Lower lobe of right lung (tissue), 2 donors: Measurements from ENCODE around the gene HSPB6. TPM values are rescaled to one million over a fixed set of nuclear protein-coding genes. Genes with fewer than 3 reads are reported as not detected.

Experiments
- ATAC-seq, 2 donors: fragments of 200-7000 bp; cut with Tn5 transposase; one replicate each; pipeline ENCODE4 v1.9.1; 2020 to 2022; ENCODE audit warnings: mild to moderate bottlenecking in 2 of 2, moderate library complexity in 2 of 2
- DNase-seq: peaks from one replicate; pipeline ENCODE4 v3.0.0-alpha.2; 2020
- H3K27ac ChIP-seq: fragments of 200-600 bp; one replicate; pipeline ENCODE4 v1.8.0; 2022
- H3K27me3 ChIP-seq: fragments of 200-600 bp; one replicate; pipeline ENCODE4 v1.8.0; 2022; ENCODE audit warnings: low read depth
- H3K36me3 ChIP-seq: fragments of 200-600 bp; one replicate; pipeline ENCODE4 v1.8.0; 2022; ENCODE audit warnings: mild to moderate bottlenecking
- H3K4me1 ChIP-seq: fragments of 200-600 bp; one replicate; pipeline ENCODE4 v1.8.0; 2022
- H3K4me3 ChIP-seq: fragments of 200-600 bp; one replicate; pipeline ENCODE4 v1.8.0; 2022; ENCODE audit warnings: mild to moderate bottlenecking
- H3K9me3 ChIP-seq: fragments of 200-600 bp; one replicate; pipeline ENCODE4 v1.8.0; 2022
- intact Hi-C: fragments of 100-400 bp; cut with DNase I; formaldehyde crosslinking; loops from one replicate; pipeline ENCODE4 v1.11.0; 2022
- total RNA-seq: library from RNA; stranded (reverse); fragmentation: NEBNext Ultra II Directional; extraction: Animal tissue kit (Norgen Biotek cat#: 25700); gene quantifications from one replicate; pipeline ENCODE4 v1.2.1, GENCODE V29; 2021
- TF ChIP-seq, protein P1 (sequence below): fragments of 200-600 bp; IDR thresholded peaks from one replicate; pipeline ENCODE4 v1.8.0; 2022; ENCODE audit warnings: antibody characterized with exemption, mild to moderate bottlenecking
- donor health status: DM: no; HTN: yes; CAD: no; lungs with severe emphysema.

The HSPB6 gene
- total RNA-seq, 1 donor from 2014 or later, result 29.4 TPM

DNA sequence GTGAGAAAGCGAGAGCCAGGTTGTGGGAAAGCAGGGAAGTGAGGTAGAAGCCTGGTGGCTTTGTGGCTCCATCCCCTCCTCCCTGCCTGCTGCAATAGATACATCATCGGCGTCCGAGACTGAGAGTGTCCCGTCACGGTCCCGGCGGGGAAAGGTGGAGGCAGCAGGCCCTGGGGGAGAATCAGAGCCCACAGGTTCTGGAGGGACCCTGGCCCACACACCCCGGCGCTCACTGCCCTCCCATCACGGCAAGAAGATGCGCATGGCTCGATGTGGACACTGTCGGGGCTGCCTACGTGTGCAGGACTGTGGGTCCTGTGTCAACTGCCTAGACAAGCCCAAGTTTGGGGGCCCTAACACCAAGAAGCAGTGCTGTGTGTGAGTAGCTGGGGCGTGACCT lies 33.9 kb downstream of the HSPB6 start:
- H3K36me3 ChIP-seq, result peaks cover 77% of the 10 kb centered on the region
- ATAC-seq (no peak), DNase-seq (no peak)
- no peak overlapping the region for H3K4me3 ChIP-seq
- peaks cover 15% of the 10 kb centered on the region for H3K4me1 ChIP-seq
- TF ChIP-seq, protein P1, sequence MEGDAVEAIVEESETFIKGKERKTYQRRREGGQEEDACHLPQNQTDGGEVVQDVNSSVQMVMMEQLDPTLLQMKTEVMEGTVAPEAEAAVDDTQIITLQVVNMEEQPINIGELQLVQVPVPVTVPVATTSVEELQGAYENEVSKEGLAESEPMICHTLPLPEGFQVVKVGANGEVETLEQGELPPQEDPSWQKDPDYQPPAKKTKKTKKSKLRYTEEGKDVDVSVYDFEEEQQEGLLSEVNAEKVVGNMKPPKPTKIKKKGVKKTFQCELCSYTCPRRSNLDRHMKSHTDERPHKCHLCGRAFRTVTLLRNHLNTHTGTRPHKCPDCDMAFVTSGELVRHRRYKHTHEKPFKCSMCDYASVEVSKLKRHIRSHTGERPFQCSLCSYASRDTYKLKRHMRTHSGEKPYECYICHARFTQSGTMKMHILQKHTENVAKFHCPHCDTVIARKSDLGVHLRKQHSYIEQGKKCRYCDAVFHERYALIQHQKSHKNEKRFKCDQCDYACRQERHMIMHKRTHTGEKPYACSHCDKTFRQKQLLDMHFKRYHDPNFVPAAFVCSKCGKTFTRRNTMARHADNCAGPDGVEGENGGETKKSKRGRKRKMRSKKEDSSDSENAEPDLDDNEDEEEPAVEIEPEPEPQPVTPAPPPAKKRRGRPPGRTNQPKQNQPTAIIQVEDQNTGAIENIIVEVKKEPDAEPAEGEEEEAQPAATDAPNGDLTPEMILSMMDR, result no peak
- no peak overlapping the region for H3K27ac ChIP-seq
- no peaks in the 10 kb centered on the region for H3K27me3 ChIP-seq
- intact Hi-C loops, result no loop called here
- no peaks in the 10 kb centered on the region for H3K9me3 ChIP-seq

DNA sequence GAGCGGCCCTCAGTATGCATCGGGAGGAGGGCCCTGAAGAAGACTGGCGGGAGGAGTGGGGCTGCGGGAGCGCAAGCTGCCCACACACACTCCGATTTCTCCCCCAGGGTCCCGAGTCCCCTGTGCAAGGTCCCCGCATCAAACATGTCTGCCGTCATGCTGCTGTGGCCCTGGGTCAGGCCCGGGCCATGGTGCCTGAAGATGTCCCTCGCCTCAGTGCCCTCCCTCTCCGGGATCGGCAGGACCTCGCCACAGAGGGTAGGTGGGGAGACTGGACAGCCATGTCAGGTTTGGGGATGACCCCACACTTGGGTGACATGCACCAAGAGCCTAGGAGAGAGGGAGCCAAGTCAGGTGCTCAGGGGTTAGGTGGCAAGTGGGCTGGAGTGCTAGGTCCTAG lies 34.4 kb downstream of the HSPB6 start:
- Histone ChIP-seq H3K27ac (no peak overlapping the region), H3K27me3 (no peaks in the 10 kb centered on the region), H3K4me3 (no peak overlapping the region), H3K36me3 (peaks cover 72% of the 10 kb centered on the region), H3K4me1 (peaks cover 15% of the 10 kb centered on the region), H3K9me3 (no peaks in the 10 kb centered on the region)
- no peak for DNase-seq
- TF ChIP-seq, protein P1, result no peak
- intact Hi-C loops, result no loop called here
- ATAC-seq, result no peak

DNA sequence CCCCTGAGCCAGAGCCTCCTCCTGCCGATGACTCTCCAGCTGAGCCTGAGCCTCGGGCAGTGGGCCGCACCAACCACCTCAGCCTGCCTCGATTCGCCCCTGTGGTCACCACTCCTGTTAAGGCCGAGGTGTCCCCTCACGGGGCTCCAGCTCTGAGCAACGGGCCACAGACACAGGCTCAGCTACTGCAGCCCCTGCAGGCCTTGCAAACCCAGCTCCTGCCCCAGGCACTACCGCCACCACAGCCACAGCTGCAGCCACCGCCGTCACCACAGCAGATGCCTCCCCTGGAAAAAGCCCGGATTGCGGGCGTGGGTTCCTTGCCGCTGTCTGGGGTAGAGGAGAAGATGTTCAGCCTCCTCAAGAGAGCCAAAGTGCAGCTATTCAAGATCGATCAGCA lies 35.5 kb downstream of the HSPB6 start:
- TF ChIP-seq, protein P1, result no peak
- H3K4me1 ChIP-seq, result peaks cover 15% of the 10 kb centered on the region
- H3K27ac ChIP-seq, result no peak overlapping the region
- H3K27me3 ChIP-seq, result no peaks in the 10 kb centered on the region
- H3K4me3 ChIP-seq, result no peak overlapping the region
- intact Hi-C loops, result no loop called here
- ATAC-seq (no peak), DNase-seq (no peak)
- H3K36me3 ChIP-seq, result peaks cover 62% of the 10 kb centered on the region
- no peaks in the 10 kb centered on the region for H3K9me3 ChIP-seq

DNA sequence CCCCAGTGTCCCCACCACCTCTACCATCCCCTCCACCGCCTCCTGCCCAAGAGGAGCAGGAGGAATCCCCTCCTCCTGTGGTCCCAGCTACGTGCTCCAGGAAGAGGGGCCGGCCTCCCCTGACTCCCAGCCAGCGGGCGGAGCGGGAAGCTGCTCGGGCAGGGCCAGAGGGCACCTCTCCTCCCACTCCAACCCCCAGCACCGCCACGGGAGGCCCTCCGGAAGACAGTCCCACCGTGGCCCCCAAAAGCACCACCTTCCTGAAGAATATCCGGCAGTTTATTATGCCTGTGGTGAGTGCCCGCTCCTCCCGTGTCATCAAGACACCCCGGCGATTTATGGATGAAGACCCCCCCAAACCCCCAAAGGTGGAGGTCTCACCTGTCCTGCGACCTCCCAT lies 36.2 kb downstream of the HSPB6 start:
- ATAC-seq, result no peak
- H3K4me1 ChIP-seq, result peaks cover 22% of the 10 kb centered on the region
- no peaks in the 10 kb centered on the region for H3K27me3 ChIP-seq
- no peak overlapping the region for H3K4me3 ChIP-seq
- peaks cover 54% of the 10 kb centered on the region for H3K36me3 ChIP-seq
- TF ChIP-seq, protein P1, result no peak
- H3K27ac ChIP-seq, result no peak overlapping the region
- intact Hi-C loops, result no loop called here
- no peak for DNase-seq
- no peaks in the 10 kb centered on the region for H3K9me3 ChIP-seq

DNA sequence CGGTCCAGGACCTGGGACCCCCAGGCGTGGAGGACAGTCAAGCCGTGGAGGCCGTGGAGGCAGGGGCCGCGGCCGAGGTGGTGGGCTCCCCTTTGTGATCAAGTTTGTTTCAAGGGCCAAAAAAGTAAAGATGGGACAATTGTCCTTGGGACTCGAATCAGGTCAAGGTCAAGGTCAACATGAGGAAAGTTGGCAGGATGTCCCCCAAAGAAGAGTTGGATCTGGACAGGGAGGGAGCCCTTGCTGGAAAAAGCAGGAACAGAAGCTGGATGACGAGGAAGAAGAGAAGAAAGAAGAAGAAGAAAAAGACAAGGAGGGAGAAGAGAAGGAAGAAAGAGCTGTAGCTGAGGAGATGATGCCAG lies 36.7 kb downstream of the HSPB6 start:
- no peak overlapping the region for H3K27ac ChIP-seq
- intact Hi-C loops, result no loop called here
- DNase-seq (no peak), ATAC-seq (no peak)
- peaks cover 26% of the 10 kb centered on the region for H3K4me1 ChIP-seq
- no peaks in the 10 kb centered on the region for H3K9me3 ChIP-seq
- TF ChIP-seq, protein P1, result no peak
- H3K27me3 ChIP-seq, result no peaks in the 10 kb centered on the region
- no peak overlapping the region for H3K4me3 ChIP-seq
- peaks cover 49% of the 10 kb centered on the region for H3K36me3 ChIP-seq
